DND-41 (cell line): ENCODE measurements around the gene HNRNPA0.

Experiments
- ATAC-seq: fragments of 200-7000 bp; cut with Tn5 transposase; 3 replicates; pipeline ENCODE4 v1.9.1; 2021; ENCODE audit warnings: low read depth; ENCODE audit not compliant: insufficient read depth
- DNase-seq: peaks from one replicate; pipeline ENCODE4 v3.0.0-alpha.2; 2020
- H2AFZ ChIP-seq: 2 replicates; pipeline ENCODE4 v1.6.0; 2012; ENCODE audit warnings: low read depth, low read length
- H3K27ac ChIP-seq: 2 replicates; pipeline ENCODE4 v1.5.1; 2012; ENCODE audit warnings: low read length, inconsistent platforms
- H3K27me3 ChIP-seq: fragments of 200-600 bp; sonication (generic); 2 replicates; pipeline ENCODE4 v1.6.0; 2012; ENCODE audit warnings: low read length, mild to moderate bottlenecking, inconsistent platforms; ENCODE audit not compliant: insufficient read depth, poor library complexity
- H3K36me3 ChIP-seq: 2 replicates; pipeline ENCODE4 v1.5.1; 2012; ENCODE audit warnings: low read length, inconsistent platforms; ENCODE audit not compliant: insufficient read depth
- H3K4me1 ChIP-seq: 2 replicates; pipeline ENCODE4 v1.5.1; 2012; ENCODE audit warnings: mild to moderate bottlenecking, low read length; ENCODE audit not compliant: insufficient read depth
- H3K4me2 ChIP-seq: 2 replicates; pipeline ENCODE4 v1.6.0; 2012; ENCODE audit warnings: mild to moderate bottlenecking, moderate library complexity, low read length, inconsistent platforms; ENCODE audit not compliant: insufficient read depth
- H3K4me3 ChIP-seq, 2 experiments: fragments of 200-600 bp in 1 of 2; shearing (Covaris generic) in 1 of 2; 2 replicates each; pipeline ENCODE4 v1.5.1; 2012 to 2016; ENCODE audit warnings: inconsistent platforms in 2 of 2, low read length in 2 of 2, mild to moderate bottlenecking in 2 of 2, low read depth in 1 of 2, moderate library complexity in 1 of 2
- H3K79me2 ChIP-seq: 2 replicates; pipeline ENCODE4 v1.6.0; 2012; ENCODE audit warnings: low read length, inconsistent platforms; ENCODE audit not compliant: insufficient read depth
- H3K9ac ChIP-seq: 2 replicates; pipeline ENCODE4 v1.6.0; 2012; ENCODE audit warnings: low read depth, mild to moderate bottlenecking, inconsistent platforms, low read length, moderate library complexity
- H3K9me3 ChIP-seq: 2 replicates; pipeline ENCODE4 v1.5.1; 2012; ENCODE audit warnings: low read length, moderate library complexity, mild to moderate bottlenecking, inconsistent platforms; ENCODE audit not compliant: insufficient read depth, severe bottlenecking
- H4K20me1 ChIP-seq: 2 replicates; pipeline ENCODE4 v1.6.0; 2012; ENCODE audit warnings: low read length; ENCODE audit not compliant: insufficient read depth
- CTCF ChIP-seq: IDR thresholded peaks from 2 replicates; pipeline ENCODE4 v1.5.1; 2012; ENCODE audit warnings: borderline replicate concordance, low read length, moderate library complexity, mild to moderate bottlenecking; ENCODE audit not compliant: poor library complexity, severe bottlenecking; ENCODE audit errors: extremely low read depth
- EZH2 ChIP-seq: IDR thresholded peaks from 3 replicates; pipeline ENCODE4 v1.6.1; 2012; ENCODE audit warnings: borderline replicate concordance, low read depth, mild to moderate bottlenecking, moderate library complexity, low read length, inconsistent platforms; ENCODE audit not compliant: severe bottlenecking

Gene HNRNPA0

DNA sequence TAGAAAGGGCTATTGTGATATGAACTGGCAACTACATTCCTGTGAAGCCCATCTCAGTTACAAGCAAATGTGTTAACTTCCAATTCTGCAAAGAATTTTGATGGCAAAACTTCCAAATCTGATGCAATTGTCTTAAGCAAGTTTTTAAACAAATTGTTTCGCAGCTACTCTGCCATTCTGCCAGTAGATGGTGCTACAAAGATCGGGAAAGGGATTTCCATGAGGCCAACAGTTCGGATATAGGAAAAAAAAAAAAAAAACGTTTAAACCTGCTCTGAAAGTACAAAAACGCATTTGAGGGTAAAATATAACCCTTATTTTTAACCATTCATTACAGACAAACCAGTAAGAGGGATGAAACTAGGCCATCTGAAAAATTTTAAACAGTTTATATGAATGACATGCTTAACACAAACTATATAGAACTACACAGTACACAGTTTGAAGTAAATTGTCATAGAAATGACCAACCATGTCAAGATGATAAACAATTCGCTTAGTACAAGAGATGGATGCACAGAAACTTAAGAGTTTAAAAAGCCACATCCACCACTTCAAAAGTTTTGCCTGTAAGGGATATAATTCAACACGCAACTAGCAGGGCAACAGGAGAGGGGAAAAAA lies 2.2 kb downstream of the HNRNPA0 start:
- ATAC-seq (no peak), DNase-seq (no peak)
- TF ChIP-seq EZH2, result no peak
- TF ChIP-seq CTCF, result peak; percentile 72
- Histone ChIP-seq H3K4me1 (peaks cover 36% of the 10 kb centered on the region), H3K4me2 (peak overlapping the region; percentile 87), H3K9ac (peak overlapping the region; percentile 89), H3K36me3 (peaks cover 36% of the 10 kb centered on the region), H3K4me3 (peak overlapping the region; percentile 78 to 83; a peak in 3 of 4 replicates), H4K20me1 (peaks cover 67% of the 10 kb centered on the region), H3K27me3 (no peaks in the 10 kb centered on the region), H3K9me3 (no peaks in the 10 kb centered on the region), H2AFZ (no peak overlapping the region), H3K79me2 (peaks cover 49% of the 10 kb centered on the region), H3K27ac (no peak overlapping the region; the same call in 1 of the 2 replicates)

DNA sequence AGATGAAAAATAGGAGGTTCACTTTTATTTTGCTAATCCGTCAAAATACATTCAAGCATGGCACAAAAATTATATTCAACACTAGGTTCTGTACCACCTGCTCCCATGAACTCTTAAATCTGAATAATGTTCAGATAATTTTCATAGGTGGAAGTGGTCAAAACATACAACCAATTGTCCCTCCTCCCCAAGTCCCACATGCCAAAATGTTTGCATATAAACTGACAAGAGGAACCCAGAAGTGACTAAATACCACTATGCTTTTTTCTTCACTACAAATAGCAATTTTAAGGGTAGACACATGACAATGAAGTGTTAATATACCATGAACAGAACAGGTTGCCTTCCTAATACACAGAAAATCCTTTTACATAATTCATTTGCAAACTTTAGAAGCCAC lies 3.7 kb downstream of the HNRNPA0 start:
- Histone ChIP-seq H3K79me2 (peaks cover 49% of the 10 kb centered on the region), H3K4me3 (peak overlapping the region in 1 of 2 experiments; percentile 10; a peak in 1 of 4 replicates), H3K4me1 (peaks cover 35% of the 10 kb centered on the region), H3K27ac (no peak overlapping the region), H3K27me3 (no peaks in the 10 kb centered on the region), H3K36me3 (peaks cover 36% of the 10 kb centered on the region), H3K4me2 (peak overlapping the region; percentile 87; the same call in 1 of the 2 replicates), H2AFZ (no peak overlapping the region), H4K20me1 (peaks cover 68% of the 10 kb centered on the region), H3K9ac (no peak overlapping the region), H3K9me3 (no peaks in the 10 kb centered on the region)
- TF ChIP-seq EZH2 (no peak), CTCF (no peak)
- DNase-seq, result no peak
- ATAC-seq, result no peak

DNA sequence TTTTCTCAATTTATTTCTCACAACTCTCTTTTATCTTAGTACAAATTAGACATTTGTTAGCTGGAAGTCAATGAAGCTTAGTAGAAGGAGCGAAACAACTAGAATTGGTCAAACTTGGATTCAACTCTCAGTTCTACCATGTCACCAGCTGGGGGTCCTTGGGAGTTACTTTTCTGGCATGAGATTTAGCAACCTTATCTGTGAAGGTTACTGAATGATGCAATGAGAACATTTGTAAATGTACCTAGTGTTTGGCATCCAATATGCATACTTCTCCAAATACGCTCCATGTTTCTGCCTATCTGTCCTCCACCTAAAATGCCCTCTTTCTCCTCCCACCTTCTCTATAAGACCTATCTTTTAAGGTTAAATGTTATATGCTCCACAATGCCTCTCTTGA lies 6.3 kb downstream of the HNRNPA0 start:
- Histone ChIP-seq H3K4me1 (peaks cover 29% of the 10 kb centered on the region), H3K36me3 (peaks cover 26% of the 10 kb centered on the region), H2AFZ (no peak overlapping the region), H3K9ac (no peak overlapping the region), H3K27me3 (no peaks in the 10 kb centered on the region), H4K20me1 (peaks cover 60% of the 10 kb centered on the region), H3K27ac (no peak overlapping the region), H3K4me3 (no peak overlapping the region), H3K9me3 (no peaks in the 10 kb centered on the region), H3K79me2 (peaks cover 35% of the 10 kb centered on the region), H3K4me2 (no peak overlapping the region)
- ATAC-seq (0 out of 3 replicates have a peak, but pooled peaks have one; percentile 6), DNase-seq (no peak)
- no peak for TF ChIP-seq EZH2
- TF ChIP-seq CTCF, result no peak
